Measurements from ENCODE around the gene PWWP2B. TPM values are rescaled to one million over a fixed set of nuclear protein-coding genes. Genes with fewer than 3 reads are reported as not detected.

Gene PWWP2B
- total RNA-seq, 1 donor from 2014 or later, result 24.2 TPM

- Mint-ChIP-seq H3K4me1 (peaks cover 3% of the 10 kb centered on the region), H3K4me3 (no peak overlapping the region), H3K27ac (no peak overlapping the region), H3K9me3 (no peaks in the 10 kb centered on the region), H3K36me3 (no peaks in the 10 kb centered on the region), H3K27me3 (ENCODE audit: low read depth) (peaks cover 7% of the 10 kb centered on the region)
- TF ChIP-seq, protein P1, sequence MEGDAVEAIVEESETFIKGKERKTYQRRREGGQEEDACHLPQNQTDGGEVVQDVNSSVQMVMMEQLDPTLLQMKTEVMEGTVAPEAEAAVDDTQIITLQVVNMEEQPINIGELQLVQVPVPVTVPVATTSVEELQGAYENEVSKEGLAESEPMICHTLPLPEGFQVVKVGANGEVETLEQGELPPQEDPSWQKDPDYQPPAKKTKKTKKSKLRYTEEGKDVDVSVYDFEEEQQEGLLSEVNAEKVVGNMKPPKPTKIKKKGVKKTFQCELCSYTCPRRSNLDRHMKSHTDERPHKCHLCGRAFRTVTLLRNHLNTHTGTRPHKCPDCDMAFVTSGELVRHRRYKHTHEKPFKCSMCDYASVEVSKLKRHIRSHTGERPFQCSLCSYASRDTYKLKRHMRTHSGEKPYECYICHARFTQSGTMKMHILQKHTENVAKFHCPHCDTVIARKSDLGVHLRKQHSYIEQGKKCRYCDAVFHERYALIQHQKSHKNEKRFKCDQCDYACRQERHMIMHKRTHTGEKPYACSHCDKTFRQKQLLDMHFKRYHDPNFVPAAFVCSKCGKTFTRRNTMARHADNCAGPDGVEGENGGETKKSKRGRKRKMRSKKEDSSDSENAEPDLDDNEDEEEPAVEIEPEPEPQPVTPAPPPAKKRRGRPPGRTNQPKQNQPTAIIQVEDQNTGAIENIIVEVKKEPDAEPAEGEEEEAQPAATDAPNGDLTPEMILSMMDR (IDR thresholded peaks at IDR 0.05; ENCODE audit: unreplicated experiment), result no peak
- peak in 1 of 2 experiments; percentile 6 for DNase-seq (ENCODE audit: low spot score in 2 of 2, unreplicated experiment in 2 of 2)
These were observed 62.5 kb downstream of the PWWP2B start for GRCh38 chr10:132459301-132460003.

DNA sequence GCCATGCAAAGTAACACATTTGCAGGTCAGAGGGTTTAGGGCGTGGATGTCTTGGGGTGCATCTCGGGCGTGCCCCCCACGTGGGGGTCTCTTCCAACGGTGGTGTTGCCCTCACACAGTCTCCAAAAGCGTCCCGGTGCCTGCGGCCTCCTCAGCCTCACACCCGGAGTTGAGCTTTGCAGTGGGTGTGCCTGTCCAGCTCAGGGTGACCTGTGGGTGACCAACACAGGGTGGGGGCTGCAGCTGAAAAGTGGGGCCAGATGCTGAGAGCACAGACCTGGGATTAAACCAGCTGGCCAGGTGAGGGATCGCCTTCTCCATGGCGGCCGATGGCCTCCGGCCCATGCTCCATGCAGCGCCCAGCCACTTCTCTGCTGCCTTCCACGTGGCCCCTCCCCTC lies 63.1 kb downstream of the PWWP2B start:
- Mint-ChIP-seq H3K4me1 (peaks cover 4% of the 10 kb centered on the region), H3K4me3 (no peak overlapping the region), H3K27ac (no peak overlapping the region), H3K9me3 (no peaks in the 10 kb centered on the region), H3K36me3 (no peaks in the 10 kb centered on the region), H3K27me3 (ENCODE audit: low read depth) (peaks cover 7% of the 10 kb centered on the region)
- DNase-seq (ENCODE audit: low spot score in 2 of 2, unreplicated experiment in 2 of 2), result no peak
- TF ChIP-seq, protein P1 (IDR thresholded peaks at IDR 0.05; ENCODE audit: unreplicated experiment), result no peak

DNA sequence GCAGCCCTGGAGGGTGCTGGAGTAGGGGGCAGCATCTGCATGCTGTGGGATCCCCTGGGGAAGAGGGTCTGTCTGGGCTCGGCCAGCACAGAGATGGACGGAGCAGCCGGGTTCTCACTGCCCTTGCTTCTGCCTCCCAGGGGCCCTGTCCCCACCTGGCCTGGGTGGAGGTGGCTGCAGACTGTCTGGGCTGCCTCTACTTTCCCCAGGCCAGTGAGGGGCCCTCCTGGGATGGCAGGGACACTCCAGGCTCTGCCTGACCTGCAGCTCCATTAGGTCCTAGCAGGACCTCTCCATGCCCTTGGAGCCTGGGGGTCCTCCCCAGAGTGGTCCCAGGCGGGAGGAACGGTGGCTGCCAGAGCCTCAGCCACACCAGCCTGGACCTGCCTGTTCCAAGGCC lies 63.7 kb downstream of the PWWP2B start:
- Mint-ChIP-seq H3K27me3 (ENCODE audit: low read depth) (peaks cover 7% of the 10 kb centered on the region), H3K27ac (no peak overlapping the region), H3K36me3 (no peaks in the 10 kb centered on the region), H3K9me3 (no peaks in the 10 kb centered on the region), H3K4me3 (no peak overlapping the region), H3K4me1 (peaks cover 4% of the 10 kb centered on the region)
- no peak for DNase-seq (ENCODE audit: low spot score in 2 of 2, unreplicated experiment in 2 of 2)
- TF ChIP-seq, protein P1 (IDR thresholded peaks at IDR 0.05; ENCODE audit: unreplicated experiment), result no peak

GRCh38 chr10:132461103-132461682 lies 64.2 kb downstream of the PWWP2B start:
- Mint-ChIP-seq H3K27me3 (ENCODE audit: low read depth) (peaks cover 4% of the 10 kb centered on the region), H3K9me3 (no peaks in the 10 kb centered on the region), H3K4me3 (no peak overlapping the region), H3K4me1 (peaks cover 4% of the 10 kb centered on the region), H3K27ac (no peak overlapping the region), H3K36me3 (no peaks in the 10 kb centered on the region)
- TF ChIP-seq, protein P1 (IDR thresholded peaks at IDR 0.05; ENCODE audit: unreplicated experiment), result no peak
- no peak for DNase-seq (ENCODE audit: low spot score in 2 of 2, unreplicated experiment in 2 of 2)

- H3K27me3 Mint-ChIP-seq (ENCODE audit: low read depth), result peaks cover 2% of the 10 kb centered on the region
- H3K4me3 Mint-ChIP-seq, result no peak overlapping the region
- H3K4me1 Mint-ChIP-seq, result peaks cover 4% of the 10 kb centered on the region
- no peaks in the 10 kb centered on the region for H3K9me3 Mint-ChIP-seq
- TF ChIP-seq, protein P1 (IDR thresholded peaks at IDR 0.05; ENCODE audit: unreplicated experiment), result no peak
- no peak overlapping the region for H3K27ac Mint-ChIP-seq
- no peaks in the 10 kb centered on the region for H3K36me3 Mint-ChIP-seq
- DNase-seq (ENCODE audit: low spot score in 2 of 2, unreplicated experiment in 2 of 2), result peak in 1 of 2 experiments; percentile 4
These were observed 64.8 kb downstream of the PWWP2B start for GRCh38 chr10:132461683-132462231.
